Osteocyte (in vitro differentiated cells): ENCODE measurements around the gene OR3A1. TPM values are rescaled to one million over a fixed set of nuclear protein-coding genes. Genes with fewer than 3 reads are reported as not detected.
"Not testable (repeated sequence)": the region's sequence is repeated elsewhere in the genome, so short reads cannot be mapped to it uniquely, and the experiment has no call there.

Experiments
- DNase-seq: peaks from one replicate; pipeline ENCODE4 v3.0.0; 2021; ENCODE audit warnings: mixed read lengths; ENCODE audit not compliant: unreplicated experiment; ENCODE audit errors: extremely low spot score
- H3K27ac Mint-ChIP-seq: one replicate; pipeline ENCODE4 v1.8.0; 2021; ENCODE audit warnings: mild to moderate bottlenecking, mixed read lengths; ENCODE audit not compliant: unreplicated experiment
- H3K27me3 Mint-ChIP-seq: one replicate; pipeline ENCODE4 v1.8.0; 2021; ENCODE audit warnings: mixed read lengths; ENCODE audit not compliant: unreplicated experiment
- H3K36me3 Mint-ChIP-seq: one replicate; pipeline ENCODE4 v1.8.0; 2021; ENCODE audit warnings: mixed read lengths; ENCODE audit not compliant: unreplicated experiment
- H3K4me1 Mint-ChIP-seq: one replicate; pipeline ENCODE4 v1.8.0; 2021; ENCODE audit warnings: mixed read lengths; ENCODE audit not compliant: unreplicated experiment
- H3K4me3 Mint-ChIP-seq: one replicate; pipeline ENCODE4 v1.8.0; 2021; ENCODE audit warnings: mild to moderate bottlenecking, moderate library complexity, mixed read lengths; ENCODE audit not compliant: unreplicated experiment
- H3K9me3 Mint-ChIP-seq: one replicate; pipeline ENCODE4 v1.8.0; 2021; ENCODE audit warnings: mixed read lengths; ENCODE audit not compliant: unreplicated experiment
- total RNA-seq: library from RNA; stranded (reverse); gene quantifications from 2 replicates; pipeline ENCODE4 v1.2.1, GENCODE V29; 2021
- TF ChIP-seq, protein P1 (sequence below): fragments of 200-600 bp; sonication (generic); IDR thresholded peaks from 2 replicates; pipeline ENCODE4 v1.5.0; 2021; ENCODE audit warnings: antibody characterized with exemption, mild to moderate bottlenecking, moderate library complexity

OR3A1 gene
- total RNA-seq, 1 donor from 2014 or later = not detected

DNA sequence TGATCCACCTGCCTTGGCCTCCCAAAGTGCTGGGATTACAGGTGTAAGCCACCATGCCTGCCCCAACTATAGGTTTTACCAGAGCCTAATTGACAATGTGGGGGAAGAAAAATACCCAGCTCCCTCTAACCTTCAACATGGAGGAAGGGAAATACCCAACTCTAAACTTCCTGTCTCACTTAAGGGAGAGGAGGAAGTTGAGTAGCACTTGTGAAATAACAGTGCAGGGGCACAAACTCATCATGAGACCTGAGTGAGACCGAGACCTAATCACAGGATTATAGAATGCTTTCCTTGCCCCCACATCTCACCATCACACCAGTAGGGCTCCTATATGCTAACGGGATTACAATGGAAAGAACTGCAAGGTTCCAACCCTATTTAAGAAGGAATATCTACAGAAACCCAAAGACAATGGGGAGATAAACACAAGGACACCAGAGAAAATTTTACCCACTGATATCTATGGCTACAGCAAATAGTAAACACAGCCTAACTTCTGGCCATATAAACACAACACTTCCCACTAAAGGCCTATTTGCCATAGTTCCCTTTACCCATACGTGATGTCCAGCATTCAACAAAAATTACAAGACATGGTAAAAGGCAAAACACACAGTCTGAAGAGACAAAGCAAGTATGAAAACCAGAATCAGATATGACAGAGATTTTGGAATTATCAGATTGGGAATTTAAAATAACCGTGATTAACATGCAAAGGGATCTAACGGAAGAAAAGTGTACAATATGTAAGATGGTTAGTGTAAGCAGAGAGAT is 26.9 kb downstream of the OR3A1 start:
- Mint-ChIP-seq H3K9me3 (peaks cover 6% of the 10 kb centered on the region), H3K27me3 (no peaks in the 10 kb centered on the region), H3K4me1 (no peaks in the 10 kb centered on the region), H3K4me3 (no peak overlapping the region), H3K27ac (no peak overlapping the region), H3K36me3 (no peaks in the 10 kb centered on the region)
- no peak for DNase-seq
- TF ChIP-seq, protein P1, sequence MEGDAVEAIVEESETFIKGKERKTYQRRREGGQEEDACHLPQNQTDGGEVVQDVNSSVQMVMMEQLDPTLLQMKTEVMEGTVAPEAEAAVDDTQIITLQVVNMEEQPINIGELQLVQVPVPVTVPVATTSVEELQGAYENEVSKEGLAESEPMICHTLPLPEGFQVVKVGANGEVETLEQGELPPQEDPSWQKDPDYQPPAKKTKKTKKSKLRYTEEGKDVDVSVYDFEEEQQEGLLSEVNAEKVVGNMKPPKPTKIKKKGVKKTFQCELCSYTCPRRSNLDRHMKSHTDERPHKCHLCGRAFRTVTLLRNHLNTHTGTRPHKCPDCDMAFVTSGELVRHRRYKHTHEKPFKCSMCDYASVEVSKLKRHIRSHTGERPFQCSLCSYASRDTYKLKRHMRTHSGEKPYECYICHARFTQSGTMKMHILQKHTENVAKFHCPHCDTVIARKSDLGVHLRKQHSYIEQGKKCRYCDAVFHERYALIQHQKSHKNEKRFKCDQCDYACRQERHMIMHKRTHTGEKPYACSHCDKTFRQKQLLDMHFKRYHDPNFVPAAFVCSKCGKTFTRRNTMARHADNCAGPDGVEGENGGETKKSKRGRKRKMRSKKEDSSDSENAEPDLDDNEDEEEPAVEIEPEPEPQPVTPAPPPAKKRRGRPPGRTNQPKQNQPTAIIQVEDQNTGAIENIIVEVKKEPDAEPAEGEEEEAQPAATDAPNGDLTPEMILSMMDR = no peak

DNA sequence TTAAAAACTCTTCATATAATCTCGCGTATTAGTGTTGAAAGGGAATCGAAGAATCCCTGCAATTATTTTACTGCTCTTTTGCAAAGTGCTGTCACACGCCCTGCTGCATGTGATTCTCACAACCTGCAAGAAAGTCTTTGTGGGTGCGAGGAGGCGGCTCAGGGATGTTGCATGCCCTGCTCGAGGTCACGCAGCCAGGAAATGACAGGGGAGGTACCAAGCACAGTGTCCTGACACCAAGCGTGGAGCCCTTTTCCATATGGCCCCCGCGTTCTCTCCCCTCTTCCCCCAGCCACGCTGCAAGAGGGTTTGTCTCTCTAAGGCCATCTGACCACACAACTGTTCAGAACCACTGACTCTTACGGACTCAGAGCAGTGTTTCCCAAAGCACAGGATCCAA is 37.6 kb downstream of the OR3A1 start:
- no peak for DNase-seq
- H3K36me3 Mint-ChIP-seq = no peaks in the 10 kb centered on the region
- no peak overlapping the region for H3K27ac Mint-ChIP-seq
- no peaks in the 10 kb centered on the region for H3K9me3 Mint-ChIP-seq
- no peaks in the 10 kb centered on the region for H3K4me1 Mint-ChIP-seq
- no peak overlapping the region for H3K4me3 Mint-ChIP-seq
- peaks cover 4% of the 10 kb centered on the region for H3K27me3 Mint-ChIP-seq
- TF ChIP-seq, protein P1 = no peak

- Mint-ChIP-seq H3K4me1 (no peaks in the 10 kb centered on the region), H3K4me3 (no peak overlapping the region), H3K9me3 (no peaks in the 10 kb centered on the region), H3K27ac (no peak overlapping the region), H3K36me3 (no peaks in the 10 kb centered on the region), H3K27me3 (peaks cover 4% of the 10 kb centered on the region)
- TF ChIP-seq, protein P1 = no peak
- DNase-seq = no peak
Measured at GRCh38 chr17:3260163-3260562, 38.0 kb downstream of the OR3A1 start.

GRCh38 chr17:3256575-3256974 is 41.6 kb downstream of the OR3A1 start:
- Mint-ChIP-seq H3K4me3 (no peak overlapping the region), H3K4me1 (no peaks in the 10 kb centered on the region), H3K9me3 (peaks cover 9% of the 10 kb centered on the region), H3K36me3 (no peaks in the 10 kb centered on the region), H3K27ac (no peak overlapping the region), H3K27me3 (no peaks in the 10 kb centered on the region)
- TF ChIP-seq, protein P1 = no peak
- no peak for DNase-seq

DNA sequence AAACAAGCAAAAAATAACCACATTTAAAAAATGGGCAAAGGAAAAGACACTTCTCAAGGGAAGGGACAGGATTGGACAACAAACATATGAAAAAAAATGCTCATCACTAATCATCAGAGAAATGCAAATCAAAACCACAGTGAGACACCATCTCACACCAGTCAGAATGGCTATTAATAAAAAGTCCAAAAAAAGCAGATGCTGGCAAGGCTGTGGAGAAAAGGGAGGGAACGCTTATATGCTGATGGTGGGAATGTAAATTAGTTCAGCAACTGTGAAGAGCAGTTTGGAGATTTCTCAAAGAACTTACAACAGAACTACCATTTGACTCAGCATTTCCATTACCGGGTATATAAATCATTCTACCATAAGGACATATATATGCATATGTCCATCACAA is 49.1 kb downstream of the OR3A1 start:
- not testable (repeated sequence) for DNase-seq, H3K9me3 Mint-ChIP-seq, H3K27ac Mint-ChIP-seq, H3K27me3 Mint-ChIP-seq, H3K4me3 Mint-ChIP-seq, H3K36me3 Mint-ChIP-seq, H3K4me1 Mint-ChIP-seq

GRCh38 chr17:3244841-3245240 is 53.3 kb downstream of the OR3A1 start:
- not testable (repeated sequence) for H3K9me3 Mint-ChIP-seq, DNase-seq, H3K4me3 Mint-ChIP-seq, H3K27ac Mint-ChIP-seq, H3K4me1 Mint-ChIP-seq, H3K27me3 Mint-ChIP-seq, H3K36me3 Mint-ChIP-seq

- not testable (repeated sequence) for H3K4me1 Mint-ChIP-seq, H3K36me3 Mint-ChIP-seq, DNase-seq, H3K9me3 Mint-ChIP-seq, H3K27me3 Mint-ChIP-seq, H3K27ac Mint-ChIP-seq, H3K4me3 Mint-ChIP-seq
Measured at GRCh38 chr17:3241044-3241443, 57.1 kb downstream of the OR3A1 start.
